ENCODE data around the gene AHDC1. TPM values are rescaled to one million over a fixed set of nuclear protein-coding genes. Genes with fewer than 3 reads are reported as not detected.

Gene AHDC1
- total and polyA plus RNA-seq, 10 of the 15 experiments (the other 5 are each of a cell fraction or from before 2014, with no cell fraction given): 0.21 to 13.0 (median 1.4) TPM

DNA sequence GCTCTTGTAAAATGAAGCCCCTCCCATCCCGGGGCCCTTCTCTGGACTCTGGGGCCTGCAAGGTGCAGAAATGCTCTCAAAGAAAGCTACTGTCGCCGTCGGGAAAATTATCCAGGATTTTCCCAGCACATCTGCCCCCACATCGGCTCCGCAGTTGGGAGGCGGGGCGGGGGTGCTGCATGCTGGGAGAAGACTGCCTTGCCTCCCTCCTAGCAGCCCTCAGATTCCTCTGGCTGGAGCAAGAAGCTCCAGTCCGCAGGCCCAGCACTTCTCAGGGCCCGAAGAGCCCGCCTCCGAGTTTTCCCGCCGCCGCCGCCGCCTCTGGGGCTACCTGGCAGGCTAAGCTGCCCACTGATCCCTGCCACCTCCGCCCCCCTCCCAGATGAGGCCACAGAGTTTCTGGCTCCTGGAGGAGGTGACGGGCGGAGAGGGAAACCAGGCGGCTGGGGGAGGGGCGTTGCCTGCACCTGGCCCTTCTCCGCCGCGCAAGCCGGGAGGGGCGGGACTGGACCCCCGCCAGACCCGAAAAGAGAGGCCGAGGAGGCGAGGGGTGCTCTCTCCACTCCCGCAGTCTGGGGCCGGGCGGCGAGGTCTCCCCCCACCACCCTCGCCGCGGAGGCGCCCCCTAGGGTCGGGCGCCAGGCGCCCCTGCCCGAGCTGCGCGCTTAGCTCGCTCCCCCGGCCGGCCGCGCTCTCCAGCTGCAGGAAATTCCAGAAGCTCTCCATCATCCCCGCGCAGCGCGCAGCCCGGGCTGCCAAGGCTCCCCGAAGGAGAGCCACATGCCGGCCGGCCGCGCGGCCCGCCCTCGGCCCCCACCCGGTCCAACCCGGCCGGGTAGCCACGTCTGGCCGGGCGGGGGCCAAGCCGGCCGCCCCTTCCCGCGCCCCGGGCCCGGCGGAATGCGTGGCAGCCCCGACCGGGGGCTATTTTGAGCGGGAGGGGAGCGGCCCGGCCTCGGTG is 28.8 kb downstream of the AHDC1 start:
- RAD21 ChIA-PET (ENCODE audit: unreplicated experiment): no interaction called here
- FAIRE-seq (no peak), DNase-seq (ENCODE audit: low read depth, low spot score) (no peak), ATAC-seq (peak; percentile 24; the same call in 2 of the 3 replicates)
- no peaks in the 10 kb centered on the region for H4K20me1 ChIP-seq (ENCODE audit: control insufficient read depth, insufficient read depth)
- no peak overlapping the region for H2AFZ ChIP-seq (ENCODE audit: control insufficient read depth, low read depth, low read length)
- POLR2A ChIA-PET: interaction anchor here (0.6 kb wide), 2 partner anchors 29 to 106 kb away, joined by 3 to 4 read pairs; partner anchors contain the start of gene AHDC1
- CTCF ChIA-PET: interaction anchor here (0.5 to 2.6 kb wide), 5 partner anchors 18 to 177 kb away, joined by 3 to 8 read pairs (median 3); no protein-coding TSS in a partner anchor
- SMC1A ChIA-PET (ENCODE audit: uncharacterized antibody, unreplicated experiment): interaction anchor here (0.7 kb wide), 1 partner anchor 20 kb away, joined by 3 read pairs; no protein-coding TSS in a partner anchor
- intact Hi-C loops (cut with micrococcal nuclease; ENCODE audit: unreplicated experiment) (no loop called here), in situ Hi-C loops (cut with MboI) (no loop called here)
- no peak overlapping the region for H3K4me3 ChIP-seq
- H3K4me2 ChIP-seq (ENCODE audit: control insufficient read depth, insufficient read depth): peak overlapping the region; percentile 68; the same call in 1 of the 2 replicates
- no peaks in the 10 kb centered on the region; the same call in 1 of the 2 replicates for H3K79me2 ChIP-seq (ENCODE audit: control insufficient read depth, insufficient read depth, low read length)
- 34% methylated on average over 64 of the region's 83 CpGs for WGBS (ENCODE audit: insufficient coverage, insufficient replicate concordance, low lambda C conversion rate, missing lambda C conversion rate)
- BruUV-seq (replicated peaks): no TSS peak
- no peak overlapping the region for H3K27ac ChIP-seq (ENCODE audit: control insufficient read depth, insufficient read depth)
- no peaks in the 10 kb centered on the region for H3K9me3 ChIP-seq (replicated peaks; ENCODE audit: control insufficient read depth, insufficient read depth, low read length)
- H3K36me3 ChIP-seq (ENCODE audit: control insufficient read depth in 2 of 2, insufficient read depth in 2 of 2, low read length in 1 of 2): no peaks in the 10 kb centered on the region
- H3K27me3 ChIP-seq (replicated peaks in 1 of 2; ENCODE audit: control insufficient read depth in 2 of 2, insufficient read depth in 2 of 2, low read length in 1 of 2): no peaks in the 10 kb centered on the region
- no peak overlapping the region for H3K9ac ChIP-seq (ENCODE audit: control insufficient read depth, insufficient read depth, low read length)
- H3K4me1 ChIP-seq (ENCODE audit: control insufficient read depth, insufficient read depth, low read length): no peaks in the 10 kb centered on the region; the same call in 1 of the 2 replicates
- TF ChIP-seq, protein P1, sequence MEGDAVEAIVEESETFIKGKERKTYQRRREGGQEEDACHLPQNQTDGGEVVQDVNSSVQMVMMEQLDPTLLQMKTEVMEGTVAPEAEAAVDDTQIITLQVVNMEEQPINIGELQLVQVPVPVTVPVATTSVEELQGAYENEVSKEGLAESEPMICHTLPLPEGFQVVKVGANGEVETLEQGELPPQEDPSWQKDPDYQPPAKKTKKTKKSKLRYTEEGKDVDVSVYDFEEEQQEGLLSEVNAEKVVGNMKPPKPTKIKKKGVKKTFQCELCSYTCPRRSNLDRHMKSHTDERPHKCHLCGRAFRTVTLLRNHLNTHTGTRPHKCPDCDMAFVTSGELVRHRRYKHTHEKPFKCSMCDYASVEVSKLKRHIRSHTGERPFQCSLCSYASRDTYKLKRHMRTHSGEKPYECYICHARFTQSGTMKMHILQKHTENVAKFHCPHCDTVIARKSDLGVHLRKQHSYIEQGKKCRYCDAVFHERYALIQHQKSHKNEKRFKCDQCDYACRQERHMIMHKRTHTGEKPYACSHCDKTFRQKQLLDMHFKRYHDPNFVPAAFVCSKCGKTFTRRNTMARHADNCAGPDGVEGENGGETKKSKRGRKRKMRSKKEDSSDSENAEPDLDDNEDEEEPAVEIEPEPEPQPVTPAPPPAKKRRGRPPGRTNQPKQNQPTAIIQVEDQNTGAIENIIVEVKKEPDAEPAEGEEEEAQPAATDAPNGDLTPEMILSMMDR (IDR thresholded peaks at IDR 0.05 in 2 of 3, conservative IDR thresholded peaks at IDR 0.05 in 1 of 3; ENCODE audit: control insufficient read depth in 2 of 3, extremely low read depth in 1 of 3, insufficient read depth in 1 of 3, low read depth in 3 of 3, low read length in 3 of 3): peak in 2 of 3 experiments; percentile 9 to 12; a peak in 1 of 6 replicates
- TF ChIP-seq PAX8 (IDR thresholded peaks at IDR 0.05): no peak
